Neural cell (in vitro differentiated cells): ENCODE measurements around the gene SEMA3F. TPM values are rescaled to one million over a fixed set of nuclear protein-coding genes. Genes with fewer than 3 reads are reported as not detected.

ENCODE experiments used
- H2AFZ ChIP-seq: fragments of 200-600, 300-800 bp; sonication (generic), shearing (Covaris generic); 2 replicates; pipeline ENCODE4 v1.6.0; 2014; ENCODE audit warnings: low read depth, mild to moderate bottlenecking, antibody characterized with exemption, low read length, moderate library complexity
- H3F3A ChIP-seq: fragments of 200-600 bp; shearing (Covaris generic); 2 replicates; pipeline ENCODE4 v1.6.1; 2016; ENCODE audit warnings: mild to moderate bottlenecking, moderate library complexity, mixed read lengths, antibody characterized with exemption, low read length; ENCODE audit not compliant: insufficient read depth, poor library complexity, severe bottlenecking
- H3K27ac ChIP-seq: fragments of 200-600, 300-800 bp; sonication (generic), shearing (Covaris generic); 2 replicates; pipeline ENCODE4 v1.5.1; 2014; ENCODE audit warnings: mild to moderate bottlenecking, low read length, moderate library complexity
- H3K27me3 ChIP-seq: fragments of 300-800, 200-600 bp; sonication (generic), shearing (Covaris generic); 2 replicates; pipeline ENCODE4 v1.6.0; 2014; ENCODE audit warnings: mild to moderate bottlenecking, low read depth, low read length, moderate library complexity; ENCODE audit not compliant: insufficient read depth
- H3K36me3 ChIP-seq: fragments of 300-800, 200-600 bp; sonication (generic), shearing (Covaris generic); 2 replicates; pipeline ENCODE4 v1.5.1; 2014; ENCODE audit warnings: mild to moderate bottlenecking, antibody characterized with exemption, low read length, moderate library complexity; ENCODE audit not compliant: insufficient read depth
- H3K4me2 ChIP-seq: fragments of 300-800, 200-600 bp; sonication (generic), shearing (Covaris generic); 2 replicates; pipeline ENCODE4 v1.6.0; 2014; ENCODE audit warnings: mild to moderate bottlenecking, low read length
- H3K4me3 ChIP-seq: fragments of 300-800, 200-600 bp; sonication (generic), shearing (Covaris generic); 2 replicates; pipeline ENCODE4 v1.5.1; 2014; ENCODE audit warnings: mild to moderate bottlenecking, low read length, moderate library complexity
- H3K79me2 ChIP-seq: fragments of 200-600 bp; shearing (Covaris generic); replicated peaks from 2 replicates; pipeline ENCODE4 v1.6.0; 2014; ENCODE audit warnings: mild to moderate bottlenecking, low read length, moderate library complexity; ENCODE audit not compliant: insufficient read depth
- H3K9ac ChIP-seq: fragments of 300-800, 200-600 bp; sonication (generic), shearing (Covaris generic); 2 replicates; pipeline ENCODE4 v1.6.1; 2016; ENCODE audit warnings: mild to moderate bottlenecking, low read length, mixed read lengths
- H3K9me2 ChIP-seq: fragments of 200-600 bp; shearing (Covaris generic); 2 replicates; pipeline ENCODE4 v1.6.1; 2016; ENCODE audit warnings: mild to moderate bottlenecking, low read length, mixed read lengths; ENCODE audit not compliant: insufficient read depth
- H3K9me3 ChIP-seq: fragments of 200-600, 300-800 bp; sonication (generic), shearing (Covaris generic); 2 replicates; pipeline ENCODE4 v1.6.1; 2016; ENCODE audit warnings: mild to moderate bottlenecking, mixed run types, low read length, moderate library complexity, mixed read lengths
- H4K20me1 ChIP-seq: fragments of 200-600 bp; shearing (Covaris generic); 2 replicates; pipeline ENCODE4 v1.6.1; 2016; ENCODE audit warnings: mild to moderate bottlenecking, mixed run types; ENCODE audit not compliant: insufficient read depth
- EP300 ChIP-seq: fragments of 450-650 bp; conservative IDR thresholded peaks from 2 replicates; pipeline ENCODE4 v1.6.1; 2014; ENCODE audit warnings: antibody characterized with exemption, mild to moderate bottlenecking, moderate library complexity; ENCODE audit not compliant: poor library complexity, severe bottlenecking
- EZH2 ChIP-seq: fragments of 200-600, 300-800 bp; shearing (Covaris generic), sonication (generic); IDR thresholded peaks from 2 replicates; pipeline ENCODE4 v1.6.1; 2014; ENCODE audit warnings: antibody characterized with exemption, low read length, borderline replicate concordance, mild to moderate bottlenecking; ENCODE audit not compliant: insufficient read depth, poor library complexity, severe bottlenecking
- MXI1 ChIP-seq: fragments of 450-650 bp; conservative IDR thresholded peaks from 2 replicates; pipeline ENCODE4 v1.6.1; 2014; ENCODE audit warnings: antibody characterized with exemption, mild to moderate bottlenecking; ENCODE audit not compliant: poor library complexity, severe bottlenecking
- POLR2AphosphoS5 ChIP-seq: IDR thresholded peaks from 2 replicates; pipeline ENCODE4 v1.6.1; 2012
- RAD21 ChIP-seq: fragments of 450-650 bp; conservative IDR thresholded peaks from 2 replicates; pipeline ENCODE4 v1.6.1; 2014; ENCODE audit warnings: antibody characterized with exemption, mild to moderate bottlenecking, moderate library complexity
- SMC3 ChIP-seq: fragments of 450-650 bp; conservative IDR thresholded peaks from 2 replicates; pipeline ENCODE4 v1.6.1; 2014; ENCODE audit warnings: antibody characterized with exemption, mild to moderate bottlenecking, moderate library complexity; ENCODE audit not compliant: poor library complexity
- TAF1 ChIP-seq: IDR thresholded peaks from 2 replicates; pipeline ENCODE4 v1.6.1; 2012; ENCODE audit warnings: low read depth
- polyA plus RNA-seq: library from polyadenylated mRNA; depleted of rRNA; stranded (reverse); fragments of >200 nt; gene quantifications from 2 replicates; pipeline ENCODE4 v1.2.3, GENCODE V29; 2014
- TF ChIP-seq, protein P1 (sequence below): IDR thresholded peaks from 2 replicates; pipeline ENCODE4 v1.6.1; 2012; ENCODE audit warnings: borderline replicate concordance
- TF ChIP-seq, protein P2 (sequence below): fragments of 450-650 bp; IDR thresholded peaks from 2 replicates; pipeline ENCODE4 v1.5.1; 2014; ENCODE audit warnings: antibody characterized with exemption, mild to moderate bottlenecking, moderate library complexity; ENCODE audit not compliant: poor library complexity, severe bottlenecking

The SEMA3F gene
- polyA plus RNA-seq, 1 donor from 2014 or later = 17.0 TPM

DNA sequence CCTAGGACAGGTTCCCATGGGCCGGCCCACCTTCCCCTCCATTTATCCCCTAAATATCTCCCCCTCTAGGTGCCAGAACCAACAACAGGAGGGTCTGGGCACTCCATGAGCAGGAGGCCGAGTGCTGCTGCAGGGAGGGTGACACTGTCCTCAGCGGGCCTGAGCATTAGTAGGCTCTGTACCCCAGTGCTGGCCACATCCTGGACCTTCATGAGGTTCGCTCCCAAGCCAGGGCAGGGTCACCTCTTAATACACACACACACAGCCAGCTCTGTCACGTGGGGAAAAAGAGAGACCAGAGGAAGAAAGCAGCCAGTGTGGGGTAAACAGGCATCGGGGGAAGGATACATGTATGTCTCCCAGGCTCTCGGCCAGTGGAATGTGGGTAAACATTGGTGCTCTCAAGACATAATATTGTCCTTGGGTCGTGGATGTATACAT is 27.9 kb upstream of the SEMA3F start:
- Histone ChIP-seq H2AFZ (no peak overlapping the region), H3K27me3 (no peaks in the 10 kb centered on the region), H3K36me3 (no peaks in the 10 kb centered on the region), H3K27ac (no peak overlapping the region), H3K9me2 (no peaks in the 10 kb centered on the region), H3F3A (no peaks in the 10 kb centered on the region), H3K9me3 (no peaks in the 10 kb centered on the region), H3K9ac (no peak overlapping the region), H3K4me2 (no peak overlapping the region), H3K4me3 (no peak overlapping the region), H4K20me1 (no peaks in the 10 kb centered on the region), H3K79me2 (no peaks in the 10 kb centered on the region)
- no peak for TF ChIP-seq EP300
- no peak for TF ChIP-seq MXI1
- TF ChIP-seq TAF1 = no peak
- no peak for TF ChIP-seq RAD21
- TF ChIP-seq, protein P1, sequence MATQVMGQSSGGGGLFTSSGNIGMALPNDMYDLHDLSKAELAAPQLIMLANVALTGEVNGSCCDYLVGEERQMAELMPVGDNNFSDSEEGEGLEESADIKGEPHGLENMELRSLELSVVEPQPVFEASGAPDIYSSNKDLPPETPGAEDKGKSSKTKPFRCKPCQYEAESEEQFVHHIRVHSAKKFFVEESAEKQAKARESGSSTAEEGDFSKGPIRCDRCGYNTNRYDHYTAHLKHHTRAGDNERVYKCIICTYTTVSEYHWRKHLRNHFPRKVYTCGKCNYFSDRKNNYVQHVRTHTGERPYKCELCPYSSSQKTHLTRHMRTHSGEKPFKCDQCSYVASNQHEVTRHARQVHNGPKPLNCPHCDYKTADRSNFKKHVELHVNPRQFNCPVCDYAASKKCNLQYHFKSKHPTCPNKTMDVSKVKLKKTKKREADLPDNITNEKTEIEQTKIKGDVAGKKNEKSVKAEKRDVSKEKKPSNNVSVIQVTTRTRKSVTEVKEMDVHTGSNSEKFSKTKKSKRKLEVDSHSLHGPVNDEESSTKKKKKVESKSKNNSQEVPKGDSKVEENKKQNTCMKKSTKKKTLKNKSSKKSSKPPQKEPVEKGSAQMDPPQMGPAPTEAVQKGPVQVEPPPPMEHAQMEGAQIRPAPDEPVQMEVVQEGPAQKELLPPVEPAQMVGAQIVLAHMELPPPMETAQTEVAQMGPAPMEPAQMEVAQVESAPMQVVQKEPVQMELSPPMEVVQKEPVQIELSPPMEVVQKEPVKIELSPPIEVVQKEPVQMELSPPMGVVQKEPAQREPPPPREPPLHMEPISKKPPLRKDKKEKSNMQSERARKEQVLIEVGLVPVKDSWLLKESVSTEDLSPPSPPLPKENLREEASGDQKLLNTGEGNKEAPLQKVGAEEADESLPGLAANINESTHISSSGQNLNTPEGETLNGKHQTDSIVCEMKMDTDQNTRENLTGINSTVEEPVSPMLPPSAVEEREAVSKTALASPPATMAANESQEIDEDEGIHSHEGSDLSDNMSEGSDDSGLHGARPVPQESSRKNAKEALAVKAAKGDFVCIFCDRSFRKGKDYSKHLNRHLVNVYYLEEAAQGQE = no peak
- TF ChIP-seq, protein P2, sequence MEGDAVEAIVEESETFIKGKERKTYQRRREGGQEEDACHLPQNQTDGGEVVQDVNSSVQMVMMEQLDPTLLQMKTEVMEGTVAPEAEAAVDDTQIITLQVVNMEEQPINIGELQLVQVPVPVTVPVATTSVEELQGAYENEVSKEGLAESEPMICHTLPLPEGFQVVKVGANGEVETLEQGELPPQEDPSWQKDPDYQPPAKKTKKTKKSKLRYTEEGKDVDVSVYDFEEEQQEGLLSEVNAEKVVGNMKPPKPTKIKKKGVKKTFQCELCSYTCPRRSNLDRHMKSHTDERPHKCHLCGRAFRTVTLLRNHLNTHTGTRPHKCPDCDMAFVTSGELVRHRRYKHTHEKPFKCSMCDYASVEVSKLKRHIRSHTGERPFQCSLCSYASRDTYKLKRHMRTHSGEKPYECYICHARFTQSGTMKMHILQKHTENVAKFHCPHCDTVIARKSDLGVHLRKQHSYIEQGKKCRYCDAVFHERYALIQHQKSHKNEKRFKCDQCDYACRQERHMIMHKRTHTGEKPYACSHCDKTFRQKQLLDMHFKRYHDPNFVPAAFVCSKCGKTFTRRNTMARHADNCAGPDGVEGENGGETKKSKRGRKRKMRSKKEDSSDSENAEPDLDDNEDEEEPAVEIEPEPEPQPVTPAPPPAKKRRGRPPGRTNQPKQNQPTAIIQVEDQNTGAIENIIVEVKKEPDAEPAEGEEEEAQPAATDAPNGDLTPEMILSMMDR = no peak
- TF ChIP-seq SMC3 = no peak
- no peak for TF ChIP-seq EZH2
- TF ChIP-seq POLR2AphosphoS5 = no peak

DNA sequence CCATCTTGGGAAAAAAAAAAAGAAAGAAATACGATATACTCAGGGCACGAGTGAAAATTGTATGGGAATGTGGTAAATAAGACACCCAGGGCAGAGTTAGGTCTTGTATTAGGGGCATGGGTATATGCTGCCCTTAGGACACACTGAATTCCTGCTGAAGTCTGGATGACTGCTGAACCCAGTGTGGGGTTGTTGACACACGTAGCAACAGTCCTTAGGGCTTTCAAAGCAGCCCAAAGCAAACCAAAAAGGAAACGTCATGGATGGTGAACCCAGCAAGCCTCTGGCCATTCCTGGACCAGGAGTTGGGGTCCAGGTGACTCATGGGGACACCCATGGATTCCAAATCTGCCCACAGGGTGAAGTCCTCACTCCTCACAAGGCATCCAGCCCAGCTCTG is 27.1 kb upstream of the SEMA3F start:
- Histone ChIP-seq H4K20me1 (no peaks in the 10 kb centered on the region), H3K4me2 (no peak overlapping the region)

DNA sequence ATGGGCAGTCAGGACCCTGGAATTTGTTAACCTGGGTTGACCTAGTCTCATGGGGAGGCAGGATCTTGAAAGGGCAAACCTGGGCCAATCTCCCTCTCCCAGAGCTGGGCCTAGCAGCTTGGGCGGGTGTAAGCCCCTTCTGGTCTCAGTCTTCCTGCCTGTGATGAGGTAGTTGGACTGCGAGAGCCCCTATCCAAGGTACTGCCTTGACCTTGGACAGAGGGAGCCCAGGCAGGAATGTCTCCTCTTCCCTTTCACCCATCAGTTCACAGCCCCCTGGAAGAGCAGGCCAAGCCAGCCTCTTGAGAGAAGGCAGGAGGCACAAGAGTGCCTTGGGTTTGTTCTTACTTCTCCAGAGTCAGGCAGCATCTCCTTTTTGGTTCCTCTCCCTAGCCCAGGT is 24.7 kb upstream of the SEMA3F start:
- Histone ChIP-seq H3K4me3 (no peak overlapping the region), H2AFZ (no peak overlapping the region), H3K9me3 (no peaks in the 10 kb centered on the region), H3K9ac (no peak overlapping the region), H3K79me2 (no peaks in the 10 kb centered on the region), H3K36me3 (no peaks in the 10 kb centered on the region), H3K4me2 (no peak overlapping the region), H3K27ac (no peak overlapping the region), H3K27me3 (no peaks in the 10 kb centered on the region), H3K9me2 (no peaks in the 10 kb centered on the region), H3F3A (no peaks in the 10 kb centered on the region), H4K20me1 (no peaks in the 10 kb centered on the region)
- TF ChIP-seq, protein P1 = no peak
- TF ChIP-seq EP300 (no peak), EZH2 (no peak), TAF1 (no peak), MXI1 (no peak), POLR2AphosphoS5 (no peak), RAD21 (no peak), SMC3 (no peak)
- TF ChIP-seq, protein P2 = no peak

More for the DNA sequence above, 27.1 kb upstream of the SEMA3F start:
- no peaks in the 10 kb centered on the region for H3K9me3 ChIP-seq
- no peak overlapping the region for H2AFZ ChIP-seq
- H3K4me3 ChIP-seq = no peak overlapping the region
- no peaks in the 10 kb centered on the region for H3K36me3 ChIP-seq
- no peak overlapping the region for H3K27ac ChIP-seq
- H3K9ac ChIP-seq = no peak overlapping the region
- no peaks in the 10 kb centered on the region for H3K9me2 ChIP-seq
- TF ChIP-seq EP300 (no peak), POLR2AphosphoS5 (no peak)
- no peaks in the 10 kb centered on the region for H3F3A ChIP-seq
- no peaks in the 10 kb centered on the region for H3K79me2 ChIP-seq
- H3K27me3 ChIP-seq = no peaks in the 10 kb centered on the region
